Measurements from ENCODE around the gene SMARCD3.

SMARCD3 gene

GRCh38 chr7:151247611-151248345 lies 716 bp downstream of the SMARCD3 start:
- no peak for DNase-seq (ENCODE audit: low spot score)

GRCh38 chr7:151246851-151247580 lies 1.5 kb downstream of the SMARCD3 start:
- no peak for DNase-seq (ENCODE audit: low spot score)

GRCh38 chr7:151246102-151246850 lies 2.2 kb downstream of the SMARCD3 start:
- DNase-seq (ENCODE audit: low spot score): no peak

DNA sequence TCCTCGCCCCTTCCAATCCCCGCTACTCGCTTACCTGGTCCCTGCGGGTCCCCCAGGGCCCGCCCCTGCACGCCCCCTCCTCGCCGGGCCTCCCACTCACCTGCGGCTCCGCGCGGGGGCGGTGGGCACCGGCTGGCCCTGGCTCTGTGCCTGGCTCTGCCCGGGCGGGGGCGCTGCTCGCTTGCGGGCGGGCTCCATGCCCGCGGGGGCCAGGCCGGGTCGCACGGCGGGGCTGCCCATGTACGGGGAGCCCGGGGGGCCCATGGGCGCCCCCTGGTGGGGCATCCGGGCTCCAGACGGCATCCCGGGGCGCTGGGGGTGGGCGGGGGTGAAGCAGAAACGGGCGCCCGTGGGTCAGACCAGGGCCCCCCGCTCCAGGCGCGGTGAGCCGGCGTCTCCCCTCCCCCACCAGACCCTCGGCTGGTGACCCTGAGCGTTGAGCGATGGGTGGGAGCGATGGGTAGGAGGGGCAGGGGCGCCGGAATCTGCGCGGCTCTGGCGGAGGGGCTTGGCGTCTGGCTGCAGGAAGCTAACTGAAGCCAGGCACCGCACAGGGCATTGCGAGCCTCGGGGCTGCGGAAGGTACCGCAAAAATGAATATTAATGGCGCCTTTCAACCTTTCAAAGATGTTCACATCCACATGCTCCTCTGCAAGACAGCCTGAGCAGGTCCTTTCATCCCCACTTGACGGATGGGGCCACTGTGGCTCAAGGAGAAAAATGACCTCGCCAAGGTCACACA lies 3.0 kb downstream of the SMARCD3 start:
- no peak for DNase-seq (ENCODE audit: low spot score)

DNA sequence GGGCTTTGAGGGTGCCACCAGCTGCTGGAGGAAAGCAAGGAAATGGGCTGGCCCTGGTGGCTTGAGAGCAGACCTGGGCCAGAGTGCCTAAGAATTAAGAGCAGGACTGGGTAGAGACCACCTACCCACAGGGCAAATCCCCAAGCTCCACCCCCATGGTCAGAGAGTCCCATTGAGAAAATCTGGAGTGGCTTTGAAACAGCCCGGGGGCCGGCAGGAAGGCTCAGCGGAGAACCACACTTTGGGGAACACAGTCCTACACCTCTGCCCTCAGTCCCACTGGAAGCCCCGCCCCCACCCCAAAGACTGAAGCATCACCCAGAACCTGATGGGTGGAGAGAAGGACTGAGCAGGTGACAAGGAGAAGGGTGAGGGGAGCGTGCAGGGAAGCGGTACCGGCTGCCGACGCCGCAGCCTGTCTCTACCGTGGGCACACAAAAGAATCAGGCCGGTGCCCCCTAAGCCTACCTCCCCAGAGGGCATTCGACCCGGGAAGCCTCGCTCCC lies 3.6 kb downstream of the SMARCD3 start:
- DNase-seq (ENCODE audit: low spot score): no peak

DNA sequence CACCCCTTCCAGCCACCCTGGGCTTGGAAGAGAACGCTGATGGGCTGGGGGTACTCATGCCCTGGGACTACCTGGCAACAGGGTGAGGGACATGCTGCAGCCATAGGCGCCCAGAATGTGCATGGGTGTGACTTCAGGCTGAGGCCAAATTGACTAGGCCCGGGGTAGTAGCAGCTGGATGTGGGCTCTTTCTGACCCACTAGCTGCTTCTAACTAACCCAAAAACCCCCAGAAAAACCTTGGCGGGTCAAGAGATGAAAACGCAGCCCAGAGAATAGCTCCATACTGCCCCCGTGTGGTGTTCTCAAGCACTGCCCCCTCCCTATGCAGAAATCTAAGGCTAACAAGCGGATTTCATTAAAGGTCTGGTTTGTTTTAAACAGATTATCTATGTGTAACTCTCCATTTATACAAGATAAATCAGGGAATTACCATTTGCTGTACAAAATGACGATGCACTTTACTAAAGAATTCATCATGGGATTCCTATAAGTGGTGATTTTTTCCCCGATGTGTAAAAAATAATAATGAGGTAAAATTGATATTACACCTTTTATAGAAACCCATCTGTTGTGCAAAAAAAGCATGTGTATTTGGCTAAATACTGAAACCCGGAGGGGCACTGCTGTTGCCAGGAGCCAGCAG lies 4.2 kb downstream of the SMARCD3 start:
- DNase-seq (ENCODE audit: low spot score): no peak

DNA sequence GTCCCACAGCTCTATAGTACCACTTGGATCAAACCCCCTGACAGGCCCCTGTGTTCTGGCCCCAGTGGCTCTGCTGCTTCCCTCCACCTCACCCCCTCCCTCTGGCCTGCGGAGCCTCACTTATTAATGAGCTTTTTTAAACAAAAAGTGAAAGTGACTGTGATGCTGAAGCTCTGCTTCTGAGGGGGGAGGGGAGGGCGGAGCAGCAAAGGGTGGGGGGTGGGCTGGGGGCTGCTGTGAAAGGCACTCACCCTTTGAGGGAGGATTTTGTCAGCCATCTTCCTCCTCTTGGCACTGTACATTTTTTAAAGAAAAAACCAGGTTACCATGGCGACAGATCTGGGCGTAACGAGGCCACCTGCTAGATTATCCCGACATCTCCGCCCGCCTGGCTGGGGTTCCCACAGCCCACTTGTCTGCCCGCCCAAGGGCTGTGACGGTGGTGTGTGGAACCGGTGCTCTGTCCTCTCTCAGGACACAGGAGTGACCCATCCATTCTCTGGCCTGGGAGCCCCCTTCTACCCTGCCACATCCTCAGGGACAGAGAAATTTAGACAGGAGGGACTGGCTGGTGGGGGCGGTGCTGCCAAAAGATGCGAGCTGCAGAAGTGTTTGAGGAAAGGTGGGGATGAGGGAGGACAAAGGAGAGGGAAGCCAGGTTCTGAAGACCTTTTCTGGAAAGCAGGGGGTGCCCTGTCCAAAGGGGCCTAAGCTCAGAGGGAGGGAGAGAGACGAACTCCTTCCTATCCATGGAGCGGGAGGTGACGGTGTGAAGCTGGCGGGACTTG lies 4.9 kb downstream of the SMARCD3 start:
- DNase-seq (ENCODE audit: low spot score): no peak

DNA sequence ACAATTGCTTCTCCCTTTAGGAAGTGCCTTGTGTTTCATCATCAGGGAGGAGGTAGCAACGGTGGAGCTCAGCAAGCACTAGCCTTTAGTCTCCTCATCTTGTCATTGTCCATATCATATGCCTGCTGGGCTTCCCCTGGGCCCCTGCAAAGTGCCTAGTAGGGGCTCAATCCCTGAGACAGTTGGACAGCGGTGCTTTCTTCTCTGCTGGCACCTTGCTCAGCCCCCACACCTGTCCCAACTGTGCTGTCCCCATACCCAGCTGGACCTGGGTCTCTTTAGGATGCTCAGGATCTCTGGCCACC lies 5.5 kb downstream of the SMARCD3 start:
- DNase-seq (ENCODE audit: low spot score): no peak

GRCh38 chr7:151242159-151243044 lies 6.1 kb downstream of the SMARCD3 start:
- DNase-seq (ENCODE audit: low spot score): no peak

GRCh38 chr7:151241755-151242096 lies 6.8 kb downstream of the SMARCD3 start:
- no peak for DNase-seq (ENCODE audit: low spot score)

- DNase-seq (ENCODE audit: low spot score): no peak
Measured at GRCh38 chr7:151240942-151241754, 7.3 kb downstream of the SMARCD3 start.

DNA sequence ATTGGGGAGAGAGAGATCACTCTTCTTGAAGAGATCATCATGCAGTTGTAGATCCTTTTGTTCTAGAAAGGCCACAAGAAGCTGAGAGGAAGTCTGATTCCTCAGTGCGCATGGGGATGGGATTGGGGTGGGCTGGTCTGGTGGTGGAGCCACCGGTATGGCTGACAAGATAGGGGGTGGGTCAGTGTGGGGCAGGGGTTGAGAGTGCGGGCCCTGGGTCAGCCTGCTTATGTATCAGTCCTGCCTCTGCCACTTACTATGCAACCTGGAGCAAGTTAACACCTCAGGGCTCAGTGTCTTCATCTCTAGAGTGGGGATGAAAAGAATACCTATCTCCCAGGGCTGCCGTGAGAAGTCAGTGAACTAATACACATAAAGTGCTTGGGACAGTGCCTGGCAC lies 8.0 kb downstream of the SMARCD3 start:
- DNase-seq (ENCODE audit: low spot score): no peak

GRCh38 chr7:151239837-151240459 lies 8.5 kb downstream of the SMARCD3 start:
- DNase-seq (ENCODE audit: low spot score): no peak

GRCh38 chr7:151238924-151239836 lies 9.3 kb downstream of the SMARCD3 start:
- no peak for DNase-seq (ENCODE audit: low spot score)

DNA sequence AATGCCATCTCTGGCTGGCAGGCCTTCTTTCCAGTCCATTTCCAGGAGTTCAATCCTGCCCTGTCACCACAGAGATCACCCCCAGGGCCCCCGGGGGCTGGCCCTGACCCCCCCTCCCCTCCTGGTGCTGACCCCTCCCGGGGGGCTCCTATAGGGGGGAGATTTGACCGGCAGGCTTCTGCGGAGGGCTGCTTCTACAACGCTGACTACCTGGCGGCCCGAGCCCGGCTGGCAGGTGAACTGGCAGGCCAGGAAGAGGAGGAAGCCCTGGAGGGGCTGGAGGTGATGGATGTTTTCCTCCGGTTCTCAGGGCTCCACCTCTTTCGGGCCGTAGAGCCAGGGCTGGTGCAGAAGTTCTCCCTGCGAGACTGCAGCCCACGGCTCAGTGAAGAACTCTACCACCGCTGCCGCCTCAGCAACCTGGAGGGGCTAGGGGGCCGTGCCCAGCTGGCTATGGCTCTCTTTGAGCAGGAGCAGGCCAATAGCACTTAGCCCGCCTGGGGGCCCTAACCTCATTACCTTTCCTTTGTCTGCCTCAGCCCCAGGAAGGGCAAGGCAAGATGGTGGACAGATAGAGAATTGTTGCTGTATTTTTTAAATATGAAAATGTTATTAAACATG lies 10.2 kb downstream of the SMARCD3 start:
- DNase-seq (ENCODE audit: low spot score): no peak

DNA sequence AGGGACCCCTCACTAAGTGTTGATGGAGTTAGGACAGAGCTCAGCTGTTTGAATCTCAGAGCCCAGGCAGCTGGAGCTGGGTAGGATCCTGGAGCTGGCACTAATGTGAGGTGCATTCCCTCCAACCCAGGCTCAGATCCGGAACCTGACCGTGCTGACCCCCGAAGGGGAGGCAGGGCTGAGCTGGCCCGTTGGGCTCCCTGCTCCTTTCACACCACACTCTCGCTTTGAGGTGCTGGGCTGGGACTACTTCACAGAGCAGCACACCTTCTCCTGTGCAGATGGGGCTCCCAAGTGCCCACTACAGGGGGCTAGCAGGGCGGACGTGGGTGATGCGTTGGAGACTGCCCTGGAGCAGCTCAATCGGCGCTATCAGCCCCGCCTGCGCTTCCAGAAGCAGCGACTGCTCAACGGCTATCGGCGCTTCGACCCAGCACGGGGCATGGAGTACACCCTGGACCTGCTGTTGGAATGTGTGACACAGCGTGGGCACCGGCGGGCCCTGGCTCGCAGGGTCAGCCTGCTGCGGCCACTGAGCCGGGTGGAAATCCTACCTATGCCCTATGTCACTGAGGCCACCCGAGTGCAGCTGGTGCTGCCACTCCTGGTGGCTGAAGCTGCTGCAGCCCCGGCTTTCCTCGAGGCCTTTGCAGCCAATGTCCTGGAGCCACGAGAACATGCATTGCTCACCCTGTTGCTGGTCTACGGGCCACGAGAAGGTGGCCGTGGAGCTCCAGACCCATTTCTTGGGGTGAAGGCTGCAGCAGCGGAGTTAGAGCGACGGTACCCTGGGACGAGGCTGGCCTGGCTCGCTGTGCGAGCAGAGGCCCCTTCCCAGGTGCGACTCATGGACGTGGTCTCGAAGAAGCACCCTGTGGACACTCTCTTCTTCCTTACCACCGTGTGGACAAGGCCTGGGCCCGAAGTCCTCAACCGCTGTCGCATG lies 11.0 kb downstream of the SMARCD3 start:
- no peak for DNase-seq (ENCODE audit: low spot score)
